Thyroid gland (tissue), 4 donors: Measurements from ENCODE around the gene TCOF1.

Source experiments
- POLR2A ChIP-seq, 2 donors: fragments of 450-650 bp; IDR thresholded peaks; one replicate each; pipeline ENCODE4 v1.6.1; 2017; ENCODE audit warnings: antibody characterized with exemption in 2 of 2, mild to moderate bottlenecking in 2 of 2, moderate library complexity in 1 of 2
- TF ChIP-seq, protein P1 (sequence below), 6 experiments: fragments of 200-600 bp in 3 of 6; fragments of 450-650 bp in 3 of 6; sonication (generic) in 3 of 6; IDR thresholded peaks; one replicate each; pipeline ENCODE4 v1.5.1; 2016 to 2019; ENCODE audit warnings: antibody characterized with exemption in 6 of 6, mild to moderate bottlenecking in 2 of 6, inconsistent platforms in 1 of 6, moderate library complexity in 1 of 6

GRCh38 chr5:150320044-150320613 is 37.4 kb upstream of the TCOF1 start:
- TF ChIP-seq, protein P1, sequence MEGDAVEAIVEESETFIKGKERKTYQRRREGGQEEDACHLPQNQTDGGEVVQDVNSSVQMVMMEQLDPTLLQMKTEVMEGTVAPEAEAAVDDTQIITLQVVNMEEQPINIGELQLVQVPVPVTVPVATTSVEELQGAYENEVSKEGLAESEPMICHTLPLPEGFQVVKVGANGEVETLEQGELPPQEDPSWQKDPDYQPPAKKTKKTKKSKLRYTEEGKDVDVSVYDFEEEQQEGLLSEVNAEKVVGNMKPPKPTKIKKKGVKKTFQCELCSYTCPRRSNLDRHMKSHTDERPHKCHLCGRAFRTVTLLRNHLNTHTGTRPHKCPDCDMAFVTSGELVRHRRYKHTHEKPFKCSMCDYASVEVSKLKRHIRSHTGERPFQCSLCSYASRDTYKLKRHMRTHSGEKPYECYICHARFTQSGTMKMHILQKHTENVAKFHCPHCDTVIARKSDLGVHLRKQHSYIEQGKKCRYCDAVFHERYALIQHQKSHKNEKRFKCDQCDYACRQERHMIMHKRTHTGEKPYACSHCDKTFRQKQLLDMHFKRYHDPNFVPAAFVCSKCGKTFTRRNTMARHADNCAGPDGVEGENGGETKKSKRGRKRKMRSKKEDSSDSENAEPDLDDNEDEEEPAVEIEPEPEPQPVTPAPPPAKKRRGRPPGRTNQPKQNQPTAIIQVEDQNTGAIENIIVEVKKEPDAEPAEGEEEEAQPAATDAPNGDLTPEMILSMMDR (IDR thresholded peaks at IDR 0.05) = no peak
- no peak for TF ChIP-seq POLR2A (IDR thresholded peaks at IDR 0.05)
